ENCODE data around the gene TDP1.

The TDP1 gene

GRCh38 chr14:89936654-89937185 is 19.0 kb upstream of the TDP1 start:
- TF ChIP-seq CTCF (IDR thresholded peaks at IDR 0.05; ENCODE audit: low read depth, low read length, missing control alignments): no peak
- DNase-seq (ENCODE audit: extremely low read depth, low read depth): no peak
- H3K4me3 ChIP-seq (replicated peaks; ENCODE audit: low read depth, low read length): no peak overlapping the region

GRCh38 chr14:89941830-89942377 is 13.8 kb upstream of the TDP1 start:
- no peak overlapping the region for H3K4me3 ChIP-seq (replicated peaks; ENCODE audit: low read depth, low read length)
- no peak for TF ChIP-seq CTCF (IDR thresholded peaks at IDR 0.05; ENCODE audit: low read depth, low read length, missing control alignments)
- DNase-seq (ENCODE audit: extremely low read depth, low read depth): no peak

GRCh38 chr14:89947344-89947743 is 8.4 kb upstream of the TDP1 start:
- no peak overlapping the region for H3K4me3 ChIP-seq (replicated peaks; ENCODE audit: low read depth, low read length)
- TF ChIP-seq CTCF (IDR thresholded peaks at IDR 0.05; ENCODE audit: low read depth, low read length, missing control alignments): no peak
- no peak for DNase-seq (ENCODE audit: extremely low read depth, low read depth)

- TF ChIP-seq CTCF (IDR thresholded peaks at IDR 0.05; ENCODE audit: low read depth, low read length, missing control alignments): no peak
- DNase-seq (ENCODE audit: extremely low read depth, low read depth): no peak
Observed at GRCh38 chr14:89952576-89952975, 3.2 kb upstream of the TDP1 start.

GRCh38 chr14:89953602-89954001 is 2.1 kb upstream of the TDP1 start:
- no peak for DNase-seq (ENCODE audit: extremely low read depth, low read depth)
- TF ChIP-seq CTCF (IDR thresholded peaks at IDR 0.05; ENCODE audit: low read depth, low read length, missing control alignments): no peak
- peak overlapping the region; percentile 87 for H3K4me3 ChIP-seq (replicated peaks; ENCODE audit: low read depth, low read length)

More at GRCh38 chr14:89952576-89952975, 3.2 kb upstream of the TDP1 start:
- no peak overlapping the region for H3K4me3 ChIP-seq (replicated peaks; ENCODE audit: low read depth, low read length)

GRCh38 chr14:89954070-89955021 is 1.4 kb upstream of the TDP1 start, which contains the start of gene EFCAB11:
Gene EFCAB11, minus strand, starts transcription at chr14:89954730. Its CDS starts 70 bp downstream, at chr14:89954660.
- no peak for TF ChIP-seq CTCF (IDR thresholded peaks at IDR 0.05; ENCODE audit: low read depth, low read length, missing control alignments)
- H3K4me3 ChIP-seq (replicated peaks; ENCODE audit: low read depth, low read length): peak within 1 kb of the TSS; percentile 87
- peak; percentile 98 for DNase-seq (ENCODE audit: extremely low read depth, low read depth)

Data from HFF-Myc (cell line).